Gastrocnemius medialis (tissue), 4 donors: ENCODE results near the gene TSNAX.

Experiments
- POLR2A ChIP-seq, 2 donors: fragments of 450-650 bp; IDR thresholded peaks; one replicate each; pipeline ENCODE4 v1.6.1; 2017; ENCODE audit warnings: antibody characterized with exemption in 2 of 2, mild to moderate bottlenecking in 2 of 2, moderate library complexity in 2 of 2
- TF ChIP-seq, protein P1 (sequence below), 5 experiments: fragments of 450-650 bp in 3 of 5; fragments of 200-600 bp in 2 of 5; sonication (generic) in 2 of 5; IDR thresholded peaks in 4 of 5; conservative IDR thresholded peaks in 1 of 5; 1 replicate in 4 of 5; 2 replicates in 1 of 5; pipeline ENCODE4 v1.5.1; 2016 to 2019; ENCODE audit warnings: antibody characterized with exemption in 5 of 5, mild to moderate bottlenecking in 3 of 5, moderate library complexity in 3 of 5

DNA sequence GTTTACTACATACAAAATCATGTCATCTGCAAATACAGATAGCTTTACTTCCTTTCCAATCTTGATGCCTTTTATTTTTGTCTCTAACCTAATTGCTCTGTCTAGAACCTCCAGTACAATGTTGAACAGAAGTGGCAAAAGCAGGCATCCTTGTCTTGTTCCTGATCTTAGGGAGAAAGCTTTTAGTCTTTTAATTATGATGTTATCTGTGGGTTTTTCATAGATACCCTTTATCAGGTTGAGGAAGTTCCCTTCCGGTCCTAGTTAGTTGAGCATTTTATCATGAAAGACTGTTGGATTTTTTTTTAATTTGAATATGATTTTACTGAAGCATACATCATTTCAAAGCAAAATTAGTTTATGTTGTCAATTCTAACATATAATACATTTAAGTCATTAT, 52.4 kb downstream of the TSNAX start:
- TF ChIP-seq, protein P1, sequence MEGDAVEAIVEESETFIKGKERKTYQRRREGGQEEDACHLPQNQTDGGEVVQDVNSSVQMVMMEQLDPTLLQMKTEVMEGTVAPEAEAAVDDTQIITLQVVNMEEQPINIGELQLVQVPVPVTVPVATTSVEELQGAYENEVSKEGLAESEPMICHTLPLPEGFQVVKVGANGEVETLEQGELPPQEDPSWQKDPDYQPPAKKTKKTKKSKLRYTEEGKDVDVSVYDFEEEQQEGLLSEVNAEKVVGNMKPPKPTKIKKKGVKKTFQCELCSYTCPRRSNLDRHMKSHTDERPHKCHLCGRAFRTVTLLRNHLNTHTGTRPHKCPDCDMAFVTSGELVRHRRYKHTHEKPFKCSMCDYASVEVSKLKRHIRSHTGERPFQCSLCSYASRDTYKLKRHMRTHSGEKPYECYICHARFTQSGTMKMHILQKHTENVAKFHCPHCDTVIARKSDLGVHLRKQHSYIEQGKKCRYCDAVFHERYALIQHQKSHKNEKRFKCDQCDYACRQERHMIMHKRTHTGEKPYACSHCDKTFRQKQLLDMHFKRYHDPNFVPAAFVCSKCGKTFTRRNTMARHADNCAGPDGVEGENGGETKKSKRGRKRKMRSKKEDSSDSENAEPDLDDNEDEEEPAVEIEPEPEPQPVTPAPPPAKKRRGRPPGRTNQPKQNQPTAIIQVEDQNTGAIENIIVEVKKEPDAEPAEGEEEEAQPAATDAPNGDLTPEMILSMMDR (IDR thresholded peaks at IDR 0.05 in 4 of 5, conservative IDR thresholded peaks at IDR 0.05 in 1 of 5): no peak
- TF ChIP-seq POLR2A (IDR thresholded peaks at IDR 0.05): no peak
